CD4-positive, alpha-beta T cell treated with Interleukin-17A for 1 hour (primary cell): Measurements from ENCODE around the gene COL4A1.
A peak's percentile ranks its signal among the peaks of the same experiment; 100 is the strongest.

Experiments used
- DNase-seq: peaks from one replicate; pipeline ENCODE4 v3.0.0-alpha.2; 2020

The COL4A1 gene

GRCh38 chr13:110156301-110157049 lies 150.5 kb downstream of the COL4A1 start:
- DNase-seq, result no peak

GRCh38 chr13:110155072-110155471 lies 151.9 kb downstream of the COL4A1 start:
- DNase-seq, result no peak

DNA sequence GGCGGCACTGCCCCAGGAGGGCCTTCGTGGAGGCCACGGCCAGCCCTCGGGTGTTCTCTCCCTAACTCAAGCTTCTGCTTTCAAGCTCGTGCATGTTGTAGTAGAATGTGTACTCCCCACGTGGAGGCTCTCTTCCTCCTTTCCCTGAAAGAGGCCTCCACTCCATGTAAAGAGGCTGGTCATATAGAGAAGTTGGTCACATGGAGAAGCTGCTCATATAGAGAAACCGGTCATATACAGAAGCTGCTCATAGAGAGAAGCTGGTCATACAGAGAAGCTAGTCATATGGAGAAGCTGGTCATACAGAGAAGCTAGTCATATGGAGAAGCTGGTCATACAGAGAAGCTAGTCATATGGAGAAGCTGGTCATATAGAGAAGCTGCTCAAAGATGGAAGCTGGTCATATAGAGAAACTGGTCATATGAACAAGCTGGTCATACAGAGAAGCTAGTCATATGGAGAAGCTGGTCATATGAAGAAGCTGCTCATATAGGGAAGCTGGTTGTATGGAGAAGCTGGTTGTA lies 152.5 kb downstream of the COL4A1 start:
- no peak for DNase-seq

DNA sequence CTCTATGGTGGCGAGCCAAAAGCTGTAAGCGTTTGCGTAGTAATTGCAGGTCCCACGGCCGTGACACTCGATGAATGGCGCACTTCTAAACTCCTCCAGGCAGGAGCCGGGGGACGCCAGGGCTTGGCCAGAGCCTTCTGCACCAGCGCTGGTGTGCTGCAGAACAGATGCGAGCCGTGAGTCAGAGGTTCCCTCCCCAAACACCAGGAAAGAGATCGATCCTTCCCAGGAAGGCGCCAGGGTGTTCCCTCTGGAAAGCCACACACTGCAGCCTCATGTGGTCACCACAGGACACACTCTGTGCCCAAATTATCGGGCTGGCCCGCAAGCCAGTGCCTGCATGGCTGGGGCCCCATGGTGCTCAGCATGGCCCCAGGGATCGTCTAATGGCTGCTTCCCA lies 154.6 kb downstream of the COL4A1 start:
- DNase-seq, result no peak

- DNase-seq, result no peak
Measured at GRCh38 chr13:110151462-110151861, 155.5 kb downstream of the COL4A1 start.

- DNase-seq, result no peak
Measured at GRCh38 chr13:110150384-110151101, 156.4 kb downstream of the COL4A1 start.

DNA sequence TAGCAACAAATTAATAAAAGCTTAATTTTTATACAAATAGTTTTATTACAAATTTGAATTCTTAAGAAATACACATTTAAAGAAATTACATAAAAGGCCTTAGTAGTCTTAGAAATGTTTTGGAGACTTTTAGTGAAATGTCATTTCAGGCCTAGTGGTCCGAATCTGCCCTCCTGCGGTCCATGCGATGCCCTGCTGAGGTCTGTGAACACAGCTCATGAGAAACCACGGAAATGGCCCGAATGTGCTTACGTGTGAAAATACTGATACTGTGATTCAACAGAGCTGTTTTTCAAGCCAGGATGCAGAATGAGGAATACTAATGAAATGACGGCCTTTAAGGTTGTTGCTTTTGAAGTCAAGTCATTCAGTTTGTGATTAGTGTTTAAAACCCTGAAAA lies 157.9 kb downstream of the COL4A1 start:
- no peak for DNase-seq

- DNase-seq, result no peak
Measured at GRCh38 chr13:110140099-110140498, 166.9 kb downstream of the COL4A1 start.

GRCh38 chr13:110138700-110139036 lies 168.3 kb downstream of the COL4A1 start:
- DNase-seq, result no peak

DNA sequence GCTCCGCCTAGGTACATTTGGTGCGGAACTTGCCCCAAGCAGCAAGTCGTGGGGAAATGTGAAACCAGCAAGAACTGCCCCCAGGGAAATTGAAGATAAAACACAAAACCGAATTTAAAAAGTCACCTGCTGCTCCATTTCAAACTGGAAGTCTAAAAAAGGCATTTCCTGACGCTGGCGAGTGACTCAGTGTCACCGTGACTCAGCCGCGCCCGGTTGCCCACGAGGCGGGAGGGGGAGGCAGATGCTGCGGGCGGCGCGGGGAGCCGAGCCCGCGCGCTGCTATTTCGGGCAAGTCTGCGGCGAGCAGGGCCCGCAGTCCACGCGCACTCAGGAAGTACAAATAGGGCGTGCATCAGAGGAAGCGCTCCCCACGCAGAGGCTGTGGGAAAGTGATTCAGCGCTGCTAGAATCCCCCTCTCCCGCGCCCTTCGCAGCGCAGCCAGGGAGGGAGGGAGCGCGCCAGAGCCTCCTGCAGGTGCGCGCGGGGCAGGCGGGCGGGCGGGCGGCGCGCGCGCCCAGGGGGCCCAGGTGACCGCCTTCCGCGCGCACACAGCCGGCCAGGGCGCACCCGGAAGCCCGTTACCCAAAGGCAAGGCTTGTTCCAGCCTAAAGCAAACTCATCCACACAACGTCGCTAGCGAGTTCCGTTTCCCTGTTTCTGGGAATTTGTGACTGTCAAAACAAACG lies 168.8 kb downstream of the COL4A1 start:
- peak; percentile 37 for DNase-seq

GRCh38 chr13:110137680-110138009 lies 169.3 kb downstream of the COL4A1 start:
- DNase-seq, result no peak

- DNase-seq, result no peak
Measured at GRCh38 chr13:110136660-110137585, 170.0 kb downstream of the COL4A1 start.

DNA sequence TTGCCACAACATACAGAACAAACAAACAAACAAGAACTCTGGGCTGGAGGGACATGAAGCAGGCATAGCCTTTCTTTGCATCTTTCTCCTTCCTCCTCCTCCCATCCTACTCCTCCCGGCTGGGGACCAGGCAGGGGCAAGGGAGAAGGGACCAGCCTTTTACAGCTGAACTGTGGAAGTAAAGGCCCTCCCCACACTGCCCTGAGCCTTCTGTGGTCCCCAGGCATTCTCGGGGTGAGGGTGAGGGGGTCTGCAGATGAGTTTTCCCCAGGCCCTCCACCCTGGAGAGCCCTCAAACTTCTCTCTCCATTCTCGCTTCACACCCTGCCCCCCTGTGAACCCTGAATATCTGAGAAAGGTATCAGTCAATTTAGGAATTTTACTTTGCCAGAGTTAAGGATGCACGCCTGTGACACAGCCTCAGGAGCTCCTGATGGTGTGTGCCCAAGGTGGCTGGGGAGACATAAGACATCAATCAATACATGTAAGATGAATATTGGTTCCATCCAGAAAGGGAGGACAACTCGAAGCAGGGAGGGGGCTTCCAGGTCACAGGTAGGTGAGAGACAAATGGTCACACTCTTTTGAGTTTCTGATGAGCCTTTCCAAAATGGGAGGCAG lies 170.9 kb downstream of the COL4A1 start:
- no peak for DNase-seq

GRCh38 chr13:110134801-110135200 lies 172.2 kb downstream of the COL4A1 start:
- no peak for DNase-seq

GRCh38 chr13:110133425-110134235 lies 173.3 kb downstream of the COL4A1 start:
- no peak for DNase-seq

DNA sequence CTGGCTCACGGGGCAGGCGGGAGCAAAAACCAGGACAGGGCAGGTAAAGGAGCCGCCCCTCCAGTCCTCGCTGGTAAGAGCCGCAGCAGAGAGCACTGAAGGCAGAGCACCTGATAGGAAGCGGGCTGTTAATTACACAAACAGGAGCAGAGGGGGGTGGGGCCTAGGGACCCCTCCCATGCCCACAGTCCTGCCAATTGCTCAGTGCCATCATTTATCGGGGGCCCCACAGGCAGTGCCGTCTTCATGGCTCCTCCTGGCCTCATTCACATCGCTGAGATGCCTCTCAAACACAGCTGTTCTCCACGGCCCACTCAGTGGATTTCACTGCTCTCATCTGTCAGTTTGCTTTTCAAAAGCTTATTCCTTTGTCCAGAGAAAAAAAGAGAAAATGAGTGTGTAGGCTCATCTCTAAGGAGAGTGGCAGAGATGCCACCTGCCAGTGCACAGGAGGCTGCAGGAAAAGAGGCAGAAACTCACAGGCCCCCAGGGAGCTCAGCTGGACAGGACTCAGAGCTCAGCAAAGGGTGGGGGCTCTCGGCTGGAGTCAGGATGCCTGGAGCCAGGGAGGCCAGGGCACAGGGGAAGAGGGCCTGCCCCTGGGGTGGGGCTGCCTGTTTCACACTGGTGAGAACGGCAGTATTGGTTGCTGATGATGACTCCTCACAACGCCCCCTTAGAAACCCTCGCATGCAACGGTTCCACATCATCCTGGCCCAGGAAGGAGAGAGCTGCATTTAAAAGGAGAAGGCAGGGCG lies 174.6 kb downstream of the COL4A1 start:
- no peak for DNase-seq

DNA sequence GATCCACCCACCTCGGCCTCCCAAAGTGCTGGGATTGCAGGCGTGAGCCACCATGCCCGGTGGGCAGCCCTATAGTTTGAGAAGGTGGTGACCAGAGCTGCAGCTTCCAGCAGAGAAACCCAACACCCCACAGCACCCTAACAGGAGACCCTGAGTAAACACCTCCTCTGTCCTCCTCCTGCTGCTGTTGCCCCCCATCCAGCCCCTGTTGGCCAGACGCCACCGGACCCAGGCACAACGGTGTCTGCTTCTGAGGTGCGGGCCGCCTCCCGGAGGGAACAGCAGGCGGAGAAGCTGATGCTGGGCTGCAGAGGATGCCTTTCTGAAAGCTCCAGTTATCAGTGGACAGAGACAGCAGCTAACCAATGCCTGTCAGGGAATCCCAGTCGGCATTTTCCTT lies 175.5 kb downstream of the COL4A1 start:
- no peak for DNase-seq

DNA sequence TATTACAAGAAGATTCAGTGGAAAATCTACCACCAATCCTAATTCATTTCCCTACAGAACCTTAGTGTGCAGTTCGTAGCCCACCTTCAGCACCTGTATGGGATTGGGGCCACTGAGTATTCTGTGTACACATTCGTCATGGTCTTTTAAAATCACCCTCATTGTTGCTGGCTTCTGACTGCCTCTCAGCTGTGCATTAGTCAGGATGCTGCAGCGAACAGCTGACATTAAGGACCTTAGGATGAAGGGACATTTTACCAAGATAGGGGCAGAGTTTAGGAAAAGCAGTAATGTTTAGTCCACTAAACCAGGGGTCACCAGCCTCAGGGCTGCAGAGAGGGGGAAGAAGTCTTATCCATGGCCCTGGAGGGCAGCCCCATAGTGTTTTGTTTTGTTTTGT lies 176.5 kb downstream of the COL4A1 start:
- no peak for DNase-seq

DNA sequence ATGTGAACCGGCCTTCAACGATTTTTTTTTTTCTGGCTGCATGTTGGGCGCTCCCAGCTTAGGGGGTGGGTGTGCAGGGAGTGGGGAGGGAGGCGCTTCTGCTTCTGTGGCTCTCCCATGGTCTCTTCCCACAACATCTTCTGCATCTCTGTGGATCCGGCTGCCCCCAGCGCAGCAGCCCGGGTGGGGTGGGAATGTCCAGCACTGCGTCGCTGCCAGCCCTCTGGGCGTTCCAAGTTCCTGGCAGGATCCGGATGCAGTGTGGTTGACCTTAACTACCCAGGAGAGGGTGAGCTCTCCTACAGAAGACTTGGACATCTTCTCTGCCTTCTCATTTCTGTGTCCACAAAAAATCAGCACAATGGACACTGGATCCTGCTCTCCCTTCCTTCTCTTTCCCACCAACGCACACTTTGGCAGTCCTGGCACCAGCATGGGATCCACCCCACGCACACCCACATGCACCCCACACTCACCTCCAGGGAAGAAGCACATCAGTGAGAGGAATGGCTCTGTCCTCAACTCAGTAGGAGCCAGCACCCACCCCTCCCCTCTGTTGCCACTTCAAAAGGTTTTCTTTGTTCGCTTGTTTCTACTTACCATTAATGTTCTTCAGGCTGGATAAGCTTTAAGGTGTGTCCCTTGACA lies 177.3 kb downstream of the COL4A1 start:
- no peak for DNase-seq

GRCh38 chr13:110129076-110129475 lies 177.9 kb downstream of the COL4A1 start:
- DNase-seq, result no peak
